IPS-11a (cell line): Measurements from ENCODE around the gene RBBP5.
"Not testable (repeated sequence)": the region's sequence is repeated elsewhere in the genome, so short reads cannot be mapped to it uniquely, and the experiment has no call there.

Experiments used
- H3K4me3 ChIP-seq: one replicate; pipeline ENCODE4 v1.5.1; 2013; ENCODE audit warnings: low read depth, low read length, control low read depth

Gene RBBP5

GRCh38 chr1:205121660-205122488 lies at the start of gene RBBP5:
Gene RBBP5 (minus strand): TSS chr1:205121978. CDS start chr1:205121873, 105 bp downstream.
- H3K4me3 ChIP-seq, result peak within 1 kb of the TSS; percentile 76

- H3K4me3 ChIP-seq, result no peak overlapping the region
Observed at GRCh38 chr1:205171369-205171768, 49.6 kb upstream of the RBBP5 start.

- H3K4me3 ChIP-seq, result no peak overlapping the region
Observed at GRCh38 chr1:205170532-205171269, 48.9 kb upstream of the RBBP5 start.

- no peak overlapping the region for H3K4me3 ChIP-seq
Observed at GRCh38 chr1:205169248-205169647, 47.5 kb upstream of the RBBP5 start.

GRCh38 chr1:205168291-205168690 lies 46.5 kb upstream of the RBBP5 start:
- no peak overlapping the region for H3K4me3 ChIP-seq

GRCh38 chr1:205162301-205162700 lies 40.5 kb upstream of the RBBP5 start:
- H3K4me3 ChIP-seq, result no peak overlapping the region

GRCh38 chr1:205161076-205161475 lies 39.3 kb upstream of the RBBP5 start:
- H3K4me3 ChIP-seq, result no peak overlapping the region

GRCh38 chr1:205158048-205158616 lies 36.4 kb upstream of the RBBP5 start:
- no peak overlapping the region for H3K4me3 ChIP-seq

- H3K4me3 ChIP-seq, result not testable (repeated sequence)
Observed at GRCh38 chr1:205155665-205156377, 34.0 kb upstream of the RBBP5 start.

GRCh38 chr1:205152505-205152904 lies 30.7 kb upstream of the RBBP5 start:
- no peak overlapping the region for H3K4me3 ChIP-seq

- H3K4me3 ChIP-seq, result no peak overlapping the region
Observed at GRCh38 chr1:205150651-205151428, 29.1 kb upstream of the RBBP5 start.

- no peak overlapping the region for H3K4me3 ChIP-seq
Observed at GRCh38 chr1:205147191-205147835, 25.5 kb upstream of the RBBP5 start.

- no peak overlapping the region for H3K4me3 ChIP-seq
Observed at GRCh38 chr1:205144751-205145150, 23.0 kb upstream of the RBBP5 start.

- H3K4me3 ChIP-seq, result no peak overlapping the region
Observed at GRCh38 chr1:205144046-205144720, 22.4 kb upstream of the RBBP5 start.

- H3K4me3 ChIP-seq, result no peak overlapping the region
Observed at GRCh38 chr1:205142102-205142469, 20.3 kb upstream of the RBBP5 start.

- H3K4me3 ChIP-seq, result no peak overlapping the region
Observed at GRCh38 chr1:205141236-205142101, 19.7 kb upstream of the RBBP5 start.

GRCh38 chr1:205140113-205140512 lies 18.3 kb upstream of the RBBP5 start:
- H3K4me3 ChIP-seq, result no peak overlapping the region

- H3K4me3 ChIP-seq, result no peak overlapping the region
Observed at GRCh38 chr1:205137901-205138300, 16.1 kb upstream of the RBBP5 start.
